NCI-H510A treated with DMSO at 0.1 percent for 48 hours (cell line): ENCODE measurements around the gene HPS5.
A peak's percentile ranks its signal among the peaks of the same experiment; 100 is the strongest.
"Not testable (repeated sequence)": the region's sequence is repeated elsewhere in the genome, so short reads cannot be mapped to it uniquely, and the experiment has no call there.

Experiments
- DNase-seq: peaks from one replicate; lab custom pipeline; 2025; lab: John Stamatoyannopoulos, UW

The HPS5 gene

DNA sequence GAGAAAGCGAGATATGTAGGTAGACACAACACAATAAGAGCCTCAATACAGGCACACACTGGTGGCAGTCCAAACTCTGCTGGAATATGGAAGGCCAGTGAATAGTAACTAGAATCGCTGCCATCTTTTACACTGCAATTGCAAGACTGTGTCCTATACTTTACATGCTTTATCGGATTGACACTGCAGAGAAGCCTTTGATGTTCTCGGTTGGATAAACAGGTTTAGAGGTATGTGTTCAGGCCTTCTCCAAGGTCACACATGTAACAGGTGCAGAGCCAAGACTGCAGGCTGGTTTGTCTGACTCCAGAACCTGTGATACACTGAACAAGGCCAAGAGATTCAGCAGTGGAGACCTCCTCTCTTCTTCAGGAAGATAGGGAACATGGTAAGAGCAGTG lies 50.7 kb downstream of the HPS5 start:
- no peak for DNase-seq

DNA sequence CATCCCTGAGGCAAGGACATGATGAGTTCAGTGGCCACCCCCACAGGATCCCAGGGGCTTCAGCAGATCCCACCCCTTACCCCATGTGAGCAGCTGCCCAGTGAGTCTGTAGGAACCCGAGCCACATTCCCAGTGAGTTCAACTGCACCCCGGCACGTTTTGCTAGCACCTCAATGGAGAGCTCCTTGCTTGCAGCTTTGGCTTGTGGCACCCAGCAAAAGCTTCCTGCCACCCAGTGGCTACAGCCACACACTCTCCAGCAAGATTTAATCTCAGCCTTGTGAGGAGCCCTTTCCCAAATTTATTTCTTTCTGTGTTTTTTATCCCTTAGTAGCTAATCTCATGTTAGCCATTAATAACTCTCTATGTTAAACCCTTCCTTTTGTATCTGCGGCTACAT lies 51.8 kb downstream of the HPS5 start:
- DNase-seq = no peak

DNA sequence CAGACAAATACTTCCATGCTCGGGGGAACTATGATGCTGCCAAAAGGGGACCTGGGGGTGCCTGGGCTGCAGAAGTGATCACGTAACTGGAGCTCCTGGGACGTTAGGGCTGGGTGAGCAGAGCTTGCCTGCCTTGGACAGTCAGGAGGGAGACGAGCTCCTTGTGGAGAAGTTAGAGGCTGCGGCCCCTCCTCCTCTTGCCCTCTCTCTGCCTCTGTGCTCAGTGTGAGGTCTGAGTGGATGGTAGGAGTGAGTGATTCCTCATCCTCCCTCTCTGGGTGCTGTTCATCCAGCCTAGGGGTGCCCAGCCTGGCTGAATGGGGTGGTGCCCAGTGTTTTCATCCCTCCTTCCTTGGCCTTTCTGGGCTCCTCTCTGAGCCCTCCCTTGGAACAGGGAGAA lies 52.7 kb downstream of the HPS5 start:
- DNase-seq = not testable (repeated sequence)

DNA sequence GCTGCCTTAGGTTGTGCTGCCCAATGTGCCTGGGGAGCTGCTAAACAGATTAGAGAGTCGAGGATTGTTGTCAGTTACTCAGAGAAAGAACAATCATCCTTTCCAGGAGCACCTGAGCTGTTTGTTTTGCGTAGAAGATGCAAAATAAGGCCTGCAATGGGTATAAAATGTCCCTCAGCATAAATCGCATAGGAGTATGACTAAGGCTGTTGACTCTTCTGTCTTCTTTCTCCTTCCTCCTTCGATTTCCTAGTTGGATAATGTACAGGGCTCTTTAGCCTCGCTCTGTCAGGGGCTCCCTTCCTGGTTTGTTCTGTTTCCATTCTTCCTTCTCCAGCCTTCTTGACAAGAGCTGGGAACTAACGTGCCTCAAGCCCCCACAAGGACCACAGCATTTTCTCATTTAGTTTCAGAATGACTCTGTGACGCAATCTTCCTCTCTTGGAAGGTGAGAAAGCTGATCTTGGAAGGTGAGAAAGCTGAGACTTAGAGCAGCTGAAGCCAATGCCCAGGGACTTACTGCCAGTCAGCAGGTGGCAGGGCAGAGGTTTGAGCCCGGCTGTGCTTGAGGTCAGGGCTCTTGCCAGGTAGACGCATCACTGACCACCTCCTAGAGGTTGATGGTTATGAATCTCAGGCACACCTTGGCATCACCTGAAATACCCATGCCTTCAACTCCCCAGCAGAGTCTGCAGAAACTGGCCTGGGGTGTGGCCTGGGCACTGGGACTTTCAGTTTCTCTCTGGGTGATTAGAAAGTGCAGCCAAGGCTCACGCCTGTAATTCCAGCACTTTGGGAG lies 54.4 kb downstream of the HPS5 start:
- DNase-seq = not testable (repeated sequence)

DNA sequence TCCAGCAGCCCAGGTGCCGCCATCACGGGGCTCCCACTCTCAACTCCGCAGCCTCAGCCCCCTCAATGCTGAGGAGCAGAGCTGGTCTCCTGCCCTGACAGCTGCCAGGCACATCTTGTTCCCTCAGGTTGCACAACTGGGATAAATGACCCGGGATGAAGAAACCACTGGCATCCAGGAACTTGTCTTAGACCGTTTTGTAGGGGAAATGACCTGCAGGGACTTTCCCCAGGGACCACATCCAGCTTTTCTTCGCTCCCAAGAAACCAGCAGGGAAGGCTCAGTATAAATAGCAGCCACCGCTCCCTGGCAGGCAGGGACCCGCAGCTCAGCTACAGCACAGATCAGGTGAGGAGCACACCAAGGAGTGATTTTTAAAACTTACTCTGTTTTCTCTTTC lies 56.0 kb downstream of the HPS5 start, which contains the start of gene SAA1:
Gene SAA1, plus strand, starts transcription at position 316 of the 400 bp plus-strand sequence. CDS start 624 bp downstream, outside the sequence.
- no peak for DNase-seq

DNA sequence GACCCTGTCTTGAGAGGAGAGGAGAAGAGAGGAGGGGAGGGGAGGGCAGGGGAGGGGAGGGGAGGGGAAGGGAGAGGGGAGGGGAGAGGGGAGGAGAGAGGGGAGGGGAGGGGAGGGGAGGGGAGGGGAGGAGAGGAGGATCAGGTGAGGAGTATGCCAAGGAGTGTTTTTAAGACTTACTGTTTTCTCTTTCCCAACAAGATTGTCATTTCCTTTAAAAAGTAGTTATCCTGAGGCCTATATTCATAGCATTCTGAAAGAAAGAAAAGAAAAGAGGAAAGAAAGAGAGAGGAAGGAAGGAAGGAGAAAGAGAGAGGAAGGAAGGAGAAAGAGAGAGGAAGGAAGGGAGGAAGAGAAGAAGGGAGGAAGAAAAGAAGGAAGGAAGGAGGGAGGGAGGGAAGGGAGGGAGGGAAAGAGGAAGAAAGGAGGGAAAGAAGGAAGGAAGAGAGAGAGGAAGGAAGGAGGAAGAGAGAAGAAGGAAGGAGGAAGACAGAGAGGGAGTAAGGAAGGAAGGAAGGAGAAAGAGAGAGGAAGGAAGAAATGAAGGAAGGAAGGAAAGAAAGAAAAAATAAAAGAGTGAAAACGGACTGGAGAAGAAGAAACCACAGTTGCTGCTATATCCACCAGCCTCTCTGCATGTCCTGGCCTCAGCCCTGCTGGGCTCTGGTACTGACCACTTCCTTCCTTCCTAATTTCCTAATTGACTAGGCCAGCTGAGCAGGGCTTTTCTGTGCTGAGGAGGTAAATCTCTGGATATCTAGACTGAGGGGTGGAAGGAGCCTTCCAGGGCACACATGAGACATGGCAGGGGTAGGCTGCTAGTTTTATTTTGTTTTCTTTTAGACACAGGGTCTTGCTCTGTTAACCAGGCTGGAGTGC lies 57.0 kb downstream of the HPS5 start:
- DNase-seq = no peak

DNA sequence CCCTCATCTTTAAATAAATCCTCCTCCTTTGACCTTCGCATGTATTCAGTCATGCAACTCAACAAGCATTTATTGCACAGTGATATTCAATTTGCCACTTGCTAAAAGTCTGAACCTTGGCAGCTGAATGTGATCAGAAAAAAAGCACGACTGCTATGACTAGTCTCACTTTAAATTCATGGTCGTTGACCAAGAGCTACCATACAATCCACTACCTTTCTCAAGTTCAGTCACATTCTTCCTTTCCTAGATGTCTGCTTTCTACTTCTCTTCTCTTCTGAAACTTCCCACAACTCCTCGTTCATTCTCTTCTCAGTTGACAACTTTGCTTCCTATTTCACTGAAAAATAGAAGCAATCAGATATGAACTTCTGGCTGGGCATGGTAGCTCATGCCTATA lies 57.9 kb downstream of the HPS5 start:
- DNase-seq = no peak

DNA sequence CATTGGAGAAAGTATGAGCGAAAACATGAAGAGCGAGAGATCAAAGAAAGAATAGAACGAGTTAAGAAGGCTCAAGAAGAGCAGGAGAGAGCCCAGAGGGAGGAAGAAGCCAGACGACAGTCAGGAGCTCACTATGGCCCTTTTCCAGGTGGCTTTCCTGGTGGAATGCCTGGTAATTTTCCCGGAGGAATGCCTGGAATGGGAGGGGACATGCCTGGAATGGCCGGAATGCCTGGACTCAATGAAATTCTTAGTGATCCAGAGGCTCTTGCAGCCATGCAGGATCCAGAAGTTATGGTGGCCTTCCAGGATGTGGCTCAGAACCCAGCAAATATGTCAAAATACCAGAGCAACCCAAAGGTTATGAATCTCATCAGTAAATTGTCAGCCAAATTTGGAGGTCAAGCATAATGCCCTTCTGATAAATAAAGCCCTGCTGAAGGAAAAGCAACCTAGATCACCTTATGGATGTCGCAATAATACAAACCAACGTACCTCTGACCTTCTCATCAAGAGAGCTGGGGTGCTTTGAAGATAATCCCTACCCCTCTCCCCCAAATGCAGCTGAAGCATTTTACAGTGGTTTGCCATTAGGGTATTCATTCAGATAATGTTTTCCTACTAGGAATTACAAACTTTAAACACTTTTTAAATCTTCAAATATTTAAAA lies 59.1 kb downstream of the HPS5 start:
- not testable (repeated sequence) for DNase-seq

DNA sequence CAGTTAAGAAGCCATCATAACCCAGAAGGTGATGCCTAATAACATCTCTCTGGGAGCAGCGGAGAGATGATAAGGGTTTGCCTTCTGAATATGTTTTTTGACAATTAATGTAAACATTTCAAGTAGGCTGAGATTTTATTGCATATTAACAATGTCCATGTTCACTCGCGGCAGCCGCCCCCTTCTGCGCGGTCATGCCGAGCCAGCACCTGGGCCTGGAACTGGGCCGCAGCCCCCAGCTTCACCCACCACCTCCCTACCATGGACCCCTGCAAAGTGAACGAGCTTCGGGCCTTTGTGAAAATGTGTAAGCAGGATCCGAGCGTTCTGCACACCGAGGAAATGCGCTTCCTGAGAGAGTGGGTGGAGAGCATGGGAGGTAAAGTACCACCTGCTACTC lies 60.2 kb downstream of the HPS5 start:
- no peak for DNase-seq

DNA sequence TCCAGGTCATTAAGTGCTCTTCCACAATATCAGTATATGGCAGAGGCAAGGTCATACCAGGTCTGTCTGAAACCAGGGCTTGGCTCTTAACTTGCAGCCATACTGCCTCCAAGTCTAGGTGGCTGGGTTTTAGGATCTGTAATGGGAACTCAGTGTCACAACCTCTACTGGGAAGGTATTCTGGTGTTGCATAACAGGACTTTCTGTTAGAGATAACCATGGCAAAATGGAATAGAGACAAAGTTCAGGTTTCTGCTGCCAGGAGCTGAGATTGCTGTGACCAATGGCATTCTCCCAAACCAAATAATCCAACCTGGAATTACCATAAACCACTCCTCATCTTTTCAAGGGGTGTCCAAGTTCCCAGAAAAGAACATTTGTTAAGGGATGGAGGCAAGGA lies 62.7 kb downstream of the HPS5 start:
- no peak for DNase-seq

DNA sequence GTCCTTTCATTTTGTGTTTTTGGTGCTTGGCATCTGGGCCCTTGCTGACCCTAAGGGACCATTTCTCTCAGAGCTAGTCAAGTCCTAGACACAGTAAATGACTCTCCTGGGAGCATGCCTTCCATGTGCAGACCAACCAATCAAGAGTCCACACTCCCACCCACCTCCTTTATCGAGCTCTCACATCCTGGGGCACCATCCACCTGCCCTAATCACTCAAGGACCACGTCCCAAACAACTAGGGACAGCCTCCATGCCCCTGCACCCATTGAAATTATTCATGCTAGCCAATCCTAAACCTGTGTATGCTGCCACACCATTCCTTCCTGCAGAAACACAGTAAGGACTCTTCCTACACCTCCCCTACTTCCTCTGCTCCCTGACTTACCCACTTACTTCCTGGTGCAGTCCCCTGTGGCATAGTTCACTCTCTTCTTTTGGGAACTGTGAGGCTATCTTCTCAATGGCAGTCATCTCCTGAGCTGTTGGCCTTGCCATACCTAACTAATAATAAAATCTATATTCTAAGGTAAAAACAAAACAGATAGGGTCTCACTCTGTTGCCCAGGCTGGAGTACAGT lies 67.1 kb downstream of the HPS5 start:
- DNase-seq = no peak

DNA sequence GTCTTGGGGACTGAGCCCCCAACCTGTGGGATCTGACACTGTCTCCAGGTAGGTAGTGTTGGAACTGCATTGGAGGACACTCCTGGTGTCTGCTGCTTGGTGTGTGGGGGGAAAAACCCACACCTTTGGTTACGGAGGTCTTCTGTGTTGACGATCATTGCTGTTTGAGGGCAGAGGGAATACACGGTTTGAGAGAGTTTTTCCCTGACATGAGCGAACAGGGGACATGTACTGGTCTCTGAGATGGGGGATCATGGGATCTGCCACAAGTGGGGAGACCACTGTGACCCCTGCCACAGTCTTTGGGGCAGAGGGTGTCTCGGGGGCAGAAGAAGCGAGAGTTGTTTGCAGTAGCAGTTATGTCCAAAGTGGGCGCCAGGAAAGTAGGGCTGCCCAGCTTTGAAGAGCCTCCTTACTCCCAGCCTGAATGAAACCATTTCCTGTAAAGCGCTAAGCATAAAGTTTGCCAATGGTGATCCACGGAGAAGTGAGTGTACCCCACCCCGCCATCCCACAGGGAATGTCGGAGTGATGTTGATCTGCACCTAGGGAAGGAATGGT lies 68.1 kb downstream of the HPS5 start:
- no peak for DNase-seq

DNA sequence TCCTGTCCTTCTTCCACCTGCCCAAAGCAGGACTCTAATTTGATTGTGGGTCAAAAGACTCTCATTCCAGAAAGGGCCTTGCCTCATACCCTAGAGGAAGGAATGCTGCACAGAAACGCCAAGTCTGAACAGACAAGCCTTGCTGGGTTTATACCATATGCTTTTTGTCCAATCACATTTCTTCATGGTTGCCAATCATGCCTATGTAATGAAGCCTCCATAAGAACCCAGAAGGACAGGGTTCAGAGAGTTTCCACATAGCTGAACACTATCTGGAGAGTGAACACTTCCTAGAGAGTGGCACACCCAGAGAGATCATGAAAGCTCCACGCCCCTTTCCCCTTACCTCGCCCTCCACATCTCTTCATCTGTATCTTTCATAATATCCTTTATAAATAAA lies 68.7 kb downstream of the HPS5 start:
- DNase-seq = no peak

DNA sequence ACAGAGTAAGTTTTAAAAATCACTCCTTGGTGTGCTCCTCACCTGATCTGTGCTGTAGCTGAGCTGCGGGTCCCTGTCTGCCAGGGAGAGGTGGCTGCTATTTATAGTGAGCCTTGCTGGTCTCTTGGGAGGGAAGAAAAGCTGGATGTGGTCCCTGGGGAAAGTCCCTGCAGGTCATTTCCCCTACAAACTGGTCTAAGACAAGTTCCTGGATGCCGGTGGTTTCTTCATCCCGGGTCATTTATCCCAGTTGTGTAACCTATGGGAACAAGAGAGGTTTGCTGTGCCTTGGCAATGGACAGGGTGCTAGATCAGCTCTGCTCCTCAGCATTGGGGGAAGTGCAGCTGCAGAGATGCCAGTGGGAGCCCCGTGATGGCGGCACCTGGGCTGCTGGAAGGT lies 73.4 kb downstream of the HPS5 start, which contains the start of gene SAA2:
Gene SAA2, minus strand, starts transcription at position 108 of the 400 bp plus-strand sequence. CDS start 657 bp downstream, outside the sequence.
- no peak for DNase-seq

DNA sequence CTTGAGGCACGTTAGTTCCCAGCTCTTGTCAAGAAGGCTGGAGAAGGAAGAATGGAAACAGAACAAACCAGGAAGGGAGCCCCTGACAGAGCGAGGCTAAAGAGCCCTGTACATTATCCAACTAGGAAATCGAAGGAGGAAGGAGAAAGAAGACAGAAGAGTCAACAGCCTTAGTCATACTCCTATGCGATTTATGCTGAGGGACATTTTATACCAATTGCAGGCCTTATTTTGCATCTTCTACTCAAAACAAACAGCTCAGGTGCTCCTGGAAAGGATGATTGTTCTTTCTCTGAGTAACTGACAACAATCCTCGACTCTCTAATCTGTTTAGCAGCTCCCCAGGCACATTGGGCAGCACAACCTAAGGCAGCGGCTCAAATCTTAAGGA lies 74.8 kb downstream of the HPS5 start:
- DNase-seq = not testable (repeated sequence)

DNA sequence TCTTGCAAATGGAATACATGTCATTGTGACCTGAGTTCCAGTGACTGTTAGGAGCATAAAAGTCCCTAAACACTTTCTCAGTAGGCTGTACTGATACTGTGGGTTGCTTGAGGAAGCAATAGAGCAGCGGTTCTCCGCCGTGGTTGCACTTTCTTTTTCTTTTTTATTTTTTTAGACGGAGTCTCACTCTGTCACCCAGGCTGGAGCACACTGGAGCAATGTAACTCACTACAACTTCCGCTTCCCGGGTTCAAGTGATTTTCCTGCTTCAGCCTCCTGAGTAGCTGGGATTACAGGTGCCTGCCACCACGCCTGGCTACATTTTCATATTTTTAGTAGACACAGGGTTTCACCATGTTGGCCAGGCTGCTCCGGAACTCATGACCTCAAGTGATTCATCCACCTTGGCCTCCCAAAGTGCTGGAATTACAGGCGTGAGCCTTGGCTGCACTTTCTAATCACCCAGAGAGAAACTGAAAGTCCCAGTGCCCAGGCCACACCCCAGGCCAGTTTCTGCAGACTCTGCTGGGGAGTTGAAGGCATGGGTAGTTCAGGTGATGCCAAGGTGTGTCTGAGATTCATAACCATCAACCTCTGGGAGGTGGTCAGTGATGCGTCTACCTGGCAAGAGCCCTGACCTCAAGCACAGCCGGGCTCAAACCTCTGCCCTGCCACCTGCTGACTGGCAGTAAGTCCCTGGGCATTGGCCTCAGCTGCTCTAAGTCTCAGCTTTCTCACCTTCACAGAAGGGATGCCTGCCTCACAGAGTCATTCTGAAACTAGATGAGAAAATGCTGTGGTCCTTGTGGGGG lies 75.4 kb downstream of the HPS5 start:
- not testable (repeated sequence) for DNase-seq

DNA sequence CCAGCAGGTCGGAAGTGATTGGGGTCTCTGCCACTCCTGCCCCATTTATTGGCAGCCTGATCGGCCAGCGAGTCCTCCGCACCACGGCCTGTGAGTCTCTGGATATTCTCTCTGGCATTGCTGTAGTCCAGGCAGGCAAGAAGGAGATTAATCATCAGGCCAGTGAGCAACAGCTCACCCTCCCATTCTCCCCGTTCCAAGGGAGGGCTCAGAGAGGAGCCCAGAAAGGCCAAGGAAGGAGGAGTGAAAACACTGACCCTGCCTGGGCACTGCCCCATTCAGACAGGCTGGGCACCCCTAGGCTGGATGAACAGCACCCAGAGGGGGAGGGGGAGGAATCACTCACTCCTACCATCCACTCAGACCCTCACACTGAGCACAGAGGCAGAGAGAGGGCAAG lies 76.5 kb downstream of the HPS5 start:
- DNase-seq = no peak

DNA sequence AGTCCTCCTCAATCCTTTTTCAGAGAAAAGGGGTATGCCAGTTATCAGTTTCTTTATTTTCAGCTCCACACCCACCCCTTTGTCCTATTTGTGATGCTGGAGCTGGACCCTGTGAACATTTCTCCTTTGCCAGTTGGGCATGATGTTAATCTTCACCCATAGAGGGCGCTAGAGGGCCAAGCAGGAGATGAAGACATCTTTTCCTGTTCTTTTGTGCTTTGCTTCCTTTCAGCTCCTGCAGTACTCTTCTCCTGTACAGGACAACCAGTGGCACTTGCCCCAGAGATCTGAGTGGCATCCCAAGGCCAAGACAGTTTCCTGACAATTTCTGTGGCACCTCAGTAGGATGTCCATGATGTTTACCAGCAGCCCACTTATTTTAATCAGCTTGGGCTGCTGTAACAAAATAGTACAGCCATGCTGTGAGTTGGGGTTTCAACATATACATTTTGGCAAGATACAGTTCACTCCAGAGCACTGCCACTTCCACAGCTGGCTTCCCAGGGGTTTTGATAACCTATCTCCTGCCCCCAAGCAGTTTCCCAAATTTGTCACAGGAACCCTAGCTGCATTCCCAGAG lies 78.1 kb downstream of the HPS5 start:
- DNase-seq = peak; percentile 8

DNA sequence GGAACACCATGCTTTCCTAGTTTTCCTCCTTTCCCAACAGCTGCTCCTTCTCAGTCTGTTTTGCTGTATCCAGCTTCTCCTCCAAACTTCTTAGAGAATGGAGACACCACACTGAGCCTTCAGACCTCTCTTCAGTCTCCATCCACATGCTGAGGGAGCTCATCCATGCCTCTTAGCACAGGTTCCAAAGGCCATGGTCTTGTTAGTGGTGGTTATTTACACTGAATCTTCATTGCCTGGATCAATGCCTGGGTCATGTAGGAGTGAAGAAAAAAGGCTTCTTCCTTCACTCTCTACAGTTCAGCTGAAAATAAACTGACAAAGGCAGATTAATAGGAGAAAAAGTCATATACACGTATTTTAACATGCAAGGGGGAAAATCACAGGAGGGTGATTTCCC lies 82.3 kb downstream of the HPS5 start:
- no peak for DNase-seq

DNA sequence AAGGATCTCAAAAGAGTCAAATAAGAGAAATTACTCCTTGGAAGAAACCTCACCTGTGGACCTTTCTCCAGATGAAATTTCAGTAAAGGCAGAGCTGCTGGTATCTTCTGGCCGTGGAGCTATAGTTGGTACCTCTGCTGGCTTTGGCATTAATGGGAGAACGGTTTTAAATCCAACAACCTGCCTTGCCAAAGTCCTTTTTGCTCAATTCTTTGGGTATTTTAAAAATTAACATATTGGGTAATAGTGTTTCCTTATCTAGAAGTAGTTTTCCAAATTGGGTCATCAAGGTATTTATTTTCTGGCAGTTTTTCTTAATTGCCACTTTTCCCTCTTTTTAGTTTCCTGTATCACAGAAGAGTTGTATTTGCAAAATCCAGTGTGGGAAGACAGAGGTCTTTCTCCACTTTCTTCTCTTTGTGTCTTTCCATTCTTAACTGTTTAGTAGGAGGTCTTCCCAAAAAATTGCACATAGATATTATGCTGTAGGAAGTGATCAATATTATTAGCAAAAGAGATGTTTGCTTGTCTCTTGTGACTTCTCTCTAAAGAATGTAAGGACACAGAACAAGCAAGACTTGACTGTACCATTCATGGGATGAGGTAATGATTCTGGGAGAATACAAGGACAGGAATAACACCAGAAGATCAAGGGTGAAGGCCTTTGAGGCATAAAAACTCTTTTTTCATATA lies 85.1 kb downstream of the HPS5 start, which contains the start of gene SAA4:
Gene SAA4, minus strand, starts transcription at position 139 of the 693 bp plus-strand sequence. CDS start 876 bp downstream, outside the sequence.
- no peak for DNase-seq
